WTC11 (cell line): ENCODE data around the gene RRAGD. TPM values are rescaled to one million over a fixed set of nuclear protein-coding genes. Genes with fewer than 3 reads are reported as not detected.

Experiments used
- ATAC-seq: fragments of 200-7000 bp; cut with Tn5 transposase; 2 replicates; pipeline ENCODE4 v1.10.0; 2021; ENCODE audit warnings: mild to moderate bottlenecking, moderate library complexity
- CTCF ChIA-PET: fragments of 300-600 bp; sonication (Branson Sonifier 250); formaldehyde crosslinking; loops from one replicate; lab custom pipeline; 2021; ENCODE audit warnings: antibody characterized with exemption; lab: Charles Lee
- POLR2A ChIA-PET: fragments of 350-600 bp; sonication (Branson Sonifier 250); formaldehyde crosslinking; loops from one replicate; lab custom pipeline; 2021; ENCODE audit warnings: antibody characterized with exemption; lab: Charles Lee
- DNase-seq: peaks from one replicate; pipeline ENCODE4 v3.0.0; 2021; ENCODE audit warnings: low spot score
- H3K27ac Mint-ChIP-seq: 2 replicates; pipeline ENCODE4 v1.8.0; 2021; ENCODE audit warnings: mixed read lengths
- H3K27me3 Mint-ChIP-seq: 2 replicates; pipeline ENCODE4 v1.8.0; 2021; ENCODE audit warnings: low read depth, mild to moderate bottlenecking, moderate library complexity, mixed read lengths
- H3K36me3 Mint-ChIP-seq: 2 replicates; pipeline ENCODE4 v1.8.0; 2021; ENCODE audit warnings: mixed read lengths
- H3K4me1 Mint-ChIP-seq: 2 replicates; pipeline ENCODE4 v1.8.0; 2022; ENCODE audit warnings: mixed read lengths
- H3K4me3 Mint-ChIP-seq: 2 replicates; pipeline ENCODE4 v1.8.0; 2021; ENCODE audit warnings: mild to moderate bottlenecking, moderate library complexity, mixed read lengths
- H3K9me3 Mint-ChIP-seq: 2 replicates; pipeline ENCODE4 v1.8.0; 2021; ENCODE audit warnings: mixed read lengths
- CREM ChIP-seq: sonication (generic); formaldehyde crosslinking; IDR thresholded peaks from 2 replicates; pipeline ENCODE4 v1.8.1; 2022; ENCODE audit warnings: mild to moderate bottlenecking, missing genetic modification reagents, moderate library complexity
- FOXK1 ChIP-seq: sonication (generic); formaldehyde crosslinking; IDR thresholded peaks from 2 replicates; pipeline ENCODE4 v1.8.0; 2022; ENCODE audit warnings: mild to moderate bottlenecking, moderate library complexity, missing genetic modification reagents
- GRHL2 ChIP-seq: fragments of 250-450 bp; sonication (Bioruptor Pico); IDR thresholded peaks from 2 replicates; pipeline ENCODE4 v1.8.0; 2022; ENCODE audit warnings: mild to moderate bottlenecking, moderate library complexity; ENCODE audit not compliant: insufficient replicate concordance, severe bottlenecking
- GTF2I ChIP-seq: fragments of 250-450 bp; sonication (Bioruptor Pico); conservative IDR thresholded peaks from 2 replicates; pipeline ENCODE4 v1.4.0; 2021; ENCODE audit warnings: mild to moderate bottlenecking
- MYBL2 ChIP-seq: sonication (generic); formaldehyde crosslinking; IDR thresholded peaks from 2 replicates; pipeline ENCODE4 v1.8.1; 2023; ENCODE audit warnings: mild to moderate bottlenecking, moderate library complexity, missing genetic modification reagents
- RORB ChIP-seq: fragments of 250-450 bp; sonication (Bioruptor Pico); IDR thresholded peaks from 2 replicates; pipeline ENCODE4 v1.9.0; 2021; ENCODE audit warnings: mild to moderate bottlenecking
- SOX15 ChIP-seq: fragments of 250-450 bp; sonication (Bioruptor Pico); IDR thresholded peaks from 2 replicates; pipeline ENCODE4 v1.9.0; 2021; ENCODE audit warnings: mild to moderate bottlenecking
- ZBTB21 ChIP-seq: sonication (generic); formaldehyde crosslinking; IDR thresholded peaks from 2 replicates; pipeline ENCODE4 v1.8.1; 2023; ENCODE audit warnings: mild to moderate bottlenecking, missing genetic modification reagents, borderline replicate concordance
- ZNF138 ChIP-seq: sonication (generic); formaldehyde crosslinking; conservative IDR thresholded peaks from 2 replicates; pipeline ENCODE4 v1.8.1; 2022; ENCODE audit warnings: mild to moderate bottlenecking, moderate library complexity, missing genetic modification reagents
- ZNF232 ChIP-seq: sonication (generic); formaldehyde crosslinking; IDR thresholded peaks from 2 replicates; pipeline ENCODE4 v1.8.0; 2022; ENCODE audit warnings: mild to moderate bottlenecking, missing genetic modification reagents
- ZNF317 ChIP-seq: sonication (generic); formaldehyde crosslinking; IDR thresholded peaks from 2 replicates; pipeline ENCODE4 v1.8.1; 2023; ENCODE audit warnings: low read depth, mild to moderate bottlenecking, moderate library complexity, missing genetic modification reagents, borderline replicate concordance
- ZNF423 ChIP-seq: fragments of 250-450 bp; sonication (Bioruptor Pico); IDR thresholded peaks from 2 replicates; pipeline ENCODE4 v2.1.2; 2022; ENCODE audit warnings: mild to moderate bottlenecking, moderate library complexity
- total RNA-seq: library from RNA; stranded (reverse); gene quantifications from 3 replicates; pipeline ENCODE4 v1.2.3, GENCODE V29; 2021
- TF ChIP-seq, protein P1 (sequence below): sonication (generic); formaldehyde crosslinking; IDR thresholded peaks from 2 replicates; pipeline ENCODE4 v1.8.1; 2022; ENCODE audit warnings: low read depth, mild to moderate bottlenecking, moderate library complexity, missing genetic modification reagents, borderline replicate concordance
- TF ChIP-seq, protein P2 (sequence below): sonication (generic); formaldehyde crosslinking; IDR thresholded peaks from 2 replicates; pipeline ENCODE4 v1.8.1; 2023; ENCODE audit warnings: mild to moderate bottlenecking, missing genetic modification reagents, moderate library complexity
- TF ChIP-seq, protein P3 (sequence below): sonication (generic); formaldehyde crosslinking; IDR thresholded peaks from 2 replicates; pipeline ENCODE4 v1.8.1; 2022; ENCODE audit warnings: low read depth, missing genetic modification reagents, borderline replicate concordance
- TF ChIP-seq, protein P4 (sequence below): sonication (generic); formaldehyde crosslinking; conservative IDR thresholded peaks from 2 replicates; pipeline ENCODE4 v1.8.1; 2023; ENCODE audit warnings: mild to moderate bottlenecking, low read depth, missing genetic modification reagents, moderate library complexity
- TF ChIP-seq, protein P5 (sequence below): sonication (generic); formaldehyde crosslinking; IDR thresholded peaks from 2 replicates; pipeline ENCODE4 v1.8.1; 2022; ENCODE audit warnings: mild to moderate bottlenecking, moderate library complexity, missing genetic modification reagents
- TF ChIP-seq, protein P6 (sequence below): sonication (generic); formaldehyde crosslinking; IDR thresholded peaks from 2 replicates; pipeline ENCODE4 v1.8.0; 2022; ENCODE audit warnings: mild to moderate bottlenecking, missing genetic modification reagents
- TF ChIP-seq, protein P7 (sequence below): sonication (generic); formaldehyde crosslinking; IDR thresholded peaks from 2 replicates; pipeline ENCODE4 v1.8.0; 2022; ENCODE audit warnings: mild to moderate bottlenecking, missing genetic modification reagents
- TF ChIP-seq, protein P8 (sequence below): fragments of 250-450 bp; sonication (Bioruptor Pico); IDR thresholded peaks from 2 replicates; pipeline ENCODE4 v1.9.0; 2021; ENCODE audit warnings: moderate library complexity, mild to moderate bottlenecking, inconsistent platforms, borderline replicate concordance
- TF ChIP-seq, protein P9 (sequence below): sonication (generic); formaldehyde crosslinking; IDR thresholded peaks from 2 replicates; pipeline ENCODE4 v1.8.0; 2022; ENCODE audit warnings: missing genetic modification reagents

RRAGD gene
- total RNA-seq, 1 experiment from 2014 or later = 25.4 TPM

DNA sequence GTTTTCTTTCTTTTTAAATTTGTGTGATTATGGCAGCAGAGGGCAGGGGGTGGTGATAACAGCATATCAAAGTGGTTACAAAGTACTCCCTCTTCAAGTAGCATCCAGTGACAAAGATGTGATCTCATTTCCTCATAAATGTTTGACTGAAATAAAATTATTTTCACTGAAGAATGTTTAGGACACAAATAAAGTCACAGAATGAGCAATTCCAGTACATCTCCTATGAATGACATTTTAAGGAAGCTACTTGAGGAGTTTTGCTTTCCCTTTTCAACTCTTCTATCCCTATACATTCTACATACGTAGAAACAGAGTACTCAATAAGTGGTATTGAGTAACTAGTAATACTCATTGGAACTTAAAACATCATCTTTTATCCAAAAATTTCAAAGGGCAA lies 83.1 kb downstream of the RRAGD start (continued):
- no peak for TF ChIP-seq ZBTB21 (CRISPR knock-in tag)
- TF ChIP-seq, protein P1, sequence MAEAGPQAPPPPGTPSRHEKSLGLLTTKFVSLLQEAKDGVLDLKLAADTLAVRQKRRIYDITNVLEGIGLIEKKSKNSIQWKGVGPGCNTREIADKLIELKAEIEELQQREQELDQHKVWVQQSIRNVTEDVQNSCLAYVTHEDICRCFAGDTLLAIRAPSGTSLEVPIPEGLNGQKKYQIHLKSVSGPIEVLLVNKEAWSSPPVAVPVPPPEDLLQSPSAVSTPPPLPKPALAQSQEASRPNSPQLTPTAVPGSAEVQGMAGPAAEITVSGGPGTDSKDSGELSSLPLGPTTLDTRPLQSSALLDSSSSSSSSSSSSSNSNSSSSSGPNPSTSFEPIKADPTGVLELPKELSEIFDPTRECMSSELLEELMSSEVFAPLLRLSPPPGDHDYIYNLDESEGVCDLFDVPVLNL (CRISPR knock-in tag) = no peak
- TF ChIP-seq, protein P2, sequence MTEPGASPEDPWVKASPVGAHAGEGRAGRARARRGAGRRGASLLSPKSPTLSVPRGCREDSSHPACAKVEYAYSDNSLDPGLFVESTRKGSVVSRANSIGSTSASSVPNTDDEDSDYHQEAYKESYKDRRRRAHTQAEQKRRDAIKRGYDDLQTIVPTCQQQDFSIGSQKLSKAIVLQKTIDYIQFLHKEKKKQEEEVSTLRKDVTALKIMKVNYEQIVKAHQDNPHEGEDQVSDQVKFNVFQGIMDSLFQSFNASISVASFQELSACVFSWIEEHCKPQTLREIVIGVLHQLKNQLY (CRISPR knock-in tag) = no peak

DNA sequence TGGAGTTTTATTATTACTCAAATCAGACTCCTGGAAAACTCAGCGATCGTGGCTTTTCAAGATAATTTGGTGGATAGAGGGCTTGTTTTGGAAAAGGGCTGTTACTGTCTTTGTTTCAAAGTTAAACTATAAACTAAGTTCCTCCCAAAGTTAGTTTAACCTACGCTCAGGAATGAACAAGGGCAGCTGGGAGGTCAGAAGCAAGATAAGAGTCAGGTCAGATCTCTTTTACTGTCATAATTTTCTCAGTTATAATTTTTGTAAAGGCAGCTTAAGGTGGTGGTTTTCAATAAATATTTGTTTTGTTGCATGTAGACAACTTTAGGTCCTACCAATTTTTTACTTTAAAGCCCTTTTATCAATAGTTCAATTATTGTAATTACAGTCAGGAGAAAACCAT lies 87.8 kb downstream of the RRAGD start:
- ATAC-seq = no peak
- TF ChIP-seq FOXK1 (no peak), GTF2I (CRISPR knock-in tag) (no peak), MYBL2 (CRISPR knock-in tag) (no peak), ZNF423 (CRISPR knock-in tag) (no peak), RORB (CRISPR knock-in tag) (no peak), CREM (CRISPR knock-in tag) (no peak), GRHL2 (CRISPR knock-in tag) (no peak), ZNF232 (CRISPR knock-in tag) (no peak), ZNF138 (CRISPR knock-in tag) (no peak), ZNF317 (CRISPR knock-in tag) (no peak), ZBTB21 (CRISPR knock-in tag) (no peak), SOX15 (CRISPR knock-in tag) (no peak)
- TF ChIP-seq, protein P3, sequence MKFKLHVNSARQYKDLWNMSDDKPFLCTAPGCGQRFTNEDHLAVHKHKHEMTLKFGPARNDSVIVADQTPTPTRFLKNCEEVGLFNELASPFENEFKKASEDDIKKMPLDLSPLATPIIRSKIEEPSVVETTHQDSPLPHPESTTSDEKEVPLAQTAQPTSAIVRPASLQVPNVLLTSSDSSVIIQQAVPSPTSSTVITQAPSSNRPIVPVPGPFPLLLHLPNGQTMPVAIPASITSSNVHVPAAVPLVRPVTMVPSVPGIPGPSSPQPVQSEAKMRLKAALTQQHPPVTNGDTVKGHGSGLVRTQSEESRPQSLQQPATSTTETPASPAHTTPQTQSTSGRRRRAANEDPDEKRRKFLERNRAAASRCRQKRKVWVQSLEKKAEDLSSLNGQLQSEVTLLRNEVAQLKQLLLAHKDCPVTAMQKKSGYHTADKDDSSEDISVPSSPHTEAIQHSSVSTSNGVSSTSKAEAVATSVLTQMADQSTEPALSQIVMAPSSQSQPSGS (CRISPR knock-in tag) = no peak
- TF ChIP-seq, protein P4, sequence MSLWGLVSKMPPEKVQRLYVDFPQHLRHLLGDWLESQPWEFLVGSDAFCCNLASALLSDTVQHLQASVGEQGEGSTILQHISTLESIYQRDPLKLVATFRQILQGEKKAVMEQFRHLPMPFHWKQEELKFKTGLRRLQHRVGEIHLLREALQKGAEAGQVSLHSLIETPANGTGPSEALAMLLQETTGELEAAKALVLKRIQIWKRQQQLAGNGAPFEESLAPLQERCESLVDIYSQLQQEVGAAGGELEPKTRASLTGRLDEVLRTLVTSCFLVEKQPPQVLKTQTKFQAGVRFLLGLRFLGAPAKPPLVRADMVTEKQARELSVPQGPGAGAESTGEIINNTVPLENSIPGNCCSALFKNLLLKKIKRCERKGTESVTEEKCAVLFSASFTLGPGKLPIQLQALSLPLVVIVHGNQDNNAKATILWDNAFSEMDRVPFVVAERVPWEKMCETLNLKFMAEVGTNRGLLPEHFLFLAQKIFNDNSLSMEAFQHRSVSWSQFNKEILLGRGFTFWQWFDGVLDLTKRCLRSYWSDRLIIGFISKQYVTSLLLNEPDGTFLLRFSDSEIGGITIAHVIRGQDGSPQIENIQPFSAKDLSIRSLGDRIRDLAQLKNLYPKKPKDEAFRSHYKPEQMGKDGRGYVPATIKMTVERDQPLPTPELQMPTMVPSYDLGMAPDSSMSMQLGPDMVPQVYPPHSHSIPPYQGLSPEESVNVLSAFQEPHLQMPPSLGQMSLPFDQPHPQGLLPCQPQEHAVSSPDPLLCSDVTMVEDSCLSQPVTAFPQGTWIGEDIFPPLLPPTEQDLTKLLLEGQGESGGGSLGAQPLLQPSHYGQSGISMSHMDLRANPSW = no peak
- TF ChIP-seq, protein P5, sequence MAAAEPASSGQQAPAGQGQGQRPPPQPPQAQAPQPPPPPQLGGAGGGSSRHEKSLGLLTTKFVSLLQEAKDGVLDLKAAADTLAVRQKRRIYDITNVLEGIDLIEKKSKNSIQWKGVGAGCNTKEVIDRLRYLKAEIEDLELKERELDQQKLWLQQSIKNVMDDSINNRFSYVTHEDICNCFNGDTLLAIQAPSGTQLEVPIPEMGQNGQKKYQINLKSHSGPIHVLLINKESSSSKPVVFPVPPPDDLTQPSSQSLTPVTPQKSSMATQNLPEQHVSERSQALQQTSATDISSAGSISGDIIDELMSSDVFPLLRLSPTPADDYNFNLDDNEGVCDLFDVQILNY (CRISPR knock-in tag) = no peak
- TF ChIP-seq, protein P6, sequence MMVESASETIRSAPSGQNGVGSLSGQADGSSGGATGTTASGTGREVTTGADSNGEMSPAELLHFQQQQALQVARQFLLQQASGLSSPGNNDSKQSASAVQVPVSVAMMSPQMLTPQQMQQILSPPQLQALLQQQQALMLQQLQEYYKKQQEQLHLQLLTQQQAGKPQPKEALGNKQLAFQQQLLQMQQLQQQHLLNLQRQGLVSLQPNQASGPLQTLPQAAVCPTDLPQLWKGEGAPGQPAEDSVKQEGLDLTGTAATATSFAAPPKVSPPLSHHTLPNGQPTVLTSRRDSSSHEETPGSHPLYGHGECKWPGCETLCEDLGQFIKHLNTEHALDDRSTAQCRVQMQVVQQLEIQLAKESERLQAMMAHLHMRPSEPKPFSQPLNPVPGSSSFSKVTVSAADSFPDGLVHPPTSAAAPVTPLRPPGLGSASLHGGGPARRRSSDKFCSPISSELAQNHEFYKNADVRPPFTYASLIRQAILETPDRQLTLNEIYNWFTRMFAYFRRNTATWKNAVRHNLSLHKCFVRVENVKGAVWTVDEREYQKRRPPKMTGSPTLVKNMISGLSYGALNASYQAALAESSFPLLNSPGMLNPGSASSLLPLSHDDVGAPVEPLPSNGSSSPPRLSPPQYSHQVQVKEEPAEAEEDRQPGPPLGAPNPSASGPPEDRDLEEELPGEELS (CRISPR knock-in tag) = no peak
- TF ChIP-seq, protein P7, sequence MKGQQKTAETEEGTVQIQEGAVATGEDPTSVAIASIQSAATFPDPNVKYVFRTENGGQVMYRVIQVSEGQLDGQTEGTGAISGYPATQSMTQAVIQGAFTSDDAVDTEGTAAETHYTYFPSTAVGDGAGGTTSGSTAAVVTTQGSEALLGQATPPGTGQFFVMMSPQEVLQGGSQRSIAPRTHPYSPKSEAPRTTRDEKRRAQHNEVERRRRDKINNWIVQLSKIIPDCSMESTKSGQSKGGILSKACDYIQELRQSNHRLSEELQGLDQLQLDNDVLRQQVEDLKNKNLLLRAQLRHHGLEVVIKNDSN (CRISPR knock-in tag) = no peak
- TF ChIP-seq, protein P8, sequence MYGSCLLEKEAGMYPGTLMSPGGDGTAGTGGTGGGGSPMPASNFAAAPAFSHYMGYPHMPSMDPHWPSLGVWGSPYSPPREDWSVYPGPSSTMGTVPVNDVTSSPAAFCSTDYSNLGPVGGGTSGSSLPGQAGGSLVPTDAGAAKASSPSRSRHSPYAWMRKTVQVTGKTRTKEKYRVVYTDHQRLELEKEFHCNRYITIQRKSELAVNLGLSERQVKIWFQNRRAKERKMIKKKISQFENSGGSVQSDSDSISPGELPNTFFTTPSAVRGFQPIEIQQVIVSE (CRISPR knock-in tag) = no peak
- TF ChIP-seq, protein P9, sequence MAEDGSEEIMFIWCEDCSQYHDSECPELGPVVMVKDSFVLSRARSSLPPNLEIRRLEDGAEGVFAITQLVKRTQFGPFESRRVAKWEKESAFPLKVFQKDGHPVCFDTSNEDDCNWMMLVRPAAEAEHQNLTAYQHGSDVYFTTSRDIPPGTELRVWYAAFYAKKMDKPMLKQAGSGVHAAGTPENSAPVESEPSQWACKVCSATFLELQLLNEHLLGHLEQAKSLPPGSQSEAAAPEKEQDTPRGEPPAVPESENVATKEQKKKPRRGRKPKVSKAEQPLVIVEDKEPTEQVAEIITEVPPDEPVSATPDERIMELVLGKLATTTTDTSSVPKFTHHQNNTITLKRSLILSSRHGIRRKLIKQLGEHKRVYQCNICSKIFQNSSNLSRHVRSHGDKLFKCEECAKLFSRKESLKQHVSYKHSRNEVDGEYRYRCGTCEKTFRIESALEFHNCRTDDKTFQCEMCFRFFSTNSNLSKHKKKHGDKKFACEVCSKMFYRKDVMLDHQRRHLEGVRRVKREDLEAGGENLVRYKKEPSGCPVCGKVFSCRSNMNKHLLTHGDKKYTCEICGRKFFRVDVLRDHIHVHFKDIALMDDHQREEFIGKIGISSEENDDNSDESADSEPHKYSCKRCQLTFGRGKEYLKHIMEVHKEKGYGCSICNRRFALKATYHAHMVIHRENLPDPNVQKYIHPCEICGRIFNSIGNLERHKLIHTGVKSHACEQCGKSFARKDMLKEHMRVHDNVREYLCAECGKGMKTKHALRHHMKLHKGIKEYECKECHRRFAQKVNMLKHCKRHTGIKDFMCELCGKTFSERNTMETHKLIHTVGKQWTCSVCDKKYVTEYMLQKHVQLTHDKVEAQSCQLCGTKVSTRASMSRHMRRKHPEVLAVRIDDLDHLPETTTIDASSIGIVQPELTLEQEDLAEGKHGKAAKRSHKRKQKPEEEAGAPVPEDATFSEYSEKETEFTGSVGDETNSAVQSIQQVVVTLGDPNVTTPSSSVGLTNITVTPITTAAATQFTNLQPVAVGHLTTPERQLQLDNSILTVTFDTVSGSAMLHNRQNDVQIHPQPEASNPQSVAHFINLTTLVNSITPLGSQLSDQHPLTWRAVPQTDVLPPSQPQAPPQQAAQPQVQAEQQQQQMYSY (CRISPR knock-in tag) = no peak
- Mint-ChIP-seq H3K9me3 (peaks cover 35% of the 10 kb centered on the region), H3K27me3 (peaks cover 12% of the 10 kb centered on the region; the same call in 1 of the 2 replicates), H3K27ac (no peak overlapping the region), H3K4me1 (peaks cover 14% of the 10 kb centered on the region), H3K4me3 (no peak overlapping the region), H3K36me3 (peaks cover 31% of the 10 kb centered on the region)
- ChIA-PET POLR2A (no interaction called here), CTCF (interaction anchor here (1.0 kb wide), 1 partner anchor 341 kb away, joined by 4 read pairs; no protein-coding TSS in a partner anchor)
- no peak for DNase-seq
